Calu3 (cell line): Measurements from ENCODE around the gene RIOK1. TPM values are rescaled to one million over a fixed set of nuclear protein-coding genes. Genes with fewer than 3 reads are reported as not detected.

Source experiments
- BruUV-seq: library from RNA; stranded (reverse); fragments of 400-500 nt; replicated peaks from 2 replicates; lab custom pipeline; 2021; lab: Mats Ljungman, UMichigan
- CTCF ChIA-PET: fragments of 300-600 bp; sonication (Branson Sonifier 250); formaldehyde crosslinking; loops from one replicate; lab custom pipeline; 2022; ENCODE audit warnings: antibody characterized with exemption; lab: Charles Lee
- DNase-seq: peaks from one replicate; pipeline ENCODE4 v3.0.0; 2022
- H3K27ac Mint-ChIP-seq: one replicate; pipeline ENCODE4 v1.8.0; 2022; ENCODE audit warnings: mixed read lengths; ENCODE audit not compliant: unreplicated experiment
- H3K27me3 Mint-ChIP-seq: one replicate; pipeline ENCODE4 v1.8.0; 2022; ENCODE audit warnings: mixed read lengths; ENCODE audit not compliant: unreplicated experiment
- H3K36me3 Mint-ChIP-seq: one replicate; pipeline ENCODE4 v1.8.0; 2022; ENCODE audit warnings: mild to moderate bottlenecking, moderate library complexity, mixed read lengths; ENCODE audit not compliant: insufficient read depth, unreplicated experiment
- H3K4me1 Mint-ChIP-seq: one replicate; pipeline ENCODE4 v1.8.0; 2022; ENCODE audit warnings: mild to moderate bottlenecking, low read depth, mixed read lengths; ENCODE audit not compliant: unreplicated experiment
- H3K4me3 Mint-ChIP-seq: one replicate; pipeline ENCODE4 v1.8.0; 2022; ENCODE audit warnings: mild to moderate bottlenecking, low read depth, moderate library complexity, mixed read lengths; ENCODE audit not compliant: unreplicated experiment
- H3K9me3 Mint-ChIP-seq: one replicate; pipeline ENCODE4 v1.8.0; 2022; ENCODE audit warnings: low read depth, mixed read lengths; ENCODE audit not compliant: unreplicated experiment
- CTCF ChIP-seq: fragments of 200-600 bp; IDR thresholded peaks from one replicate; pipeline ENCODE4 v1.8.0; 2022; ENCODE audit warnings: antibody characterized with exemption; ENCODE audit not compliant: unreplicated experiment
- intact Hi-C: fragments of 100-400 bp; cut with micrococcal nuclease; formaldehyde crosslinking; loops from one replicate; pipeline ENCODE4 v1.10.0; 2022; ENCODE audit not compliant: unreplicated experiment
- total RNA-seq: library from RNA; stranded (reverse); gene quantifications from 2 replicates; pipeline ENCODE4 v1.2.3, GENCODE V29; 2022

Gene RIOK1
- total RNA-seq, 1 experiment from 2014 or later: 13.3 TPM

GRCh38 chr6:7426447-7427169 is 37.0 kb downstream of the RIOK1 start:
- CTCF ChIA-PET: interaction anchor here (0.9 kb wide), 1 partner anchor 189 kb away, joined by 3 read pairs; no protein-coding TSS in a partner anchor
- TF ChIP-seq CTCF: no peak

GRCh38 chr6:7431313-7431673 is 41.7 kb downstream of the RIOK1 start:
- Mint-ChIP-seq H3K4me3 (no peak overlapping the region), H3K27me3 (no peaks in the 10 kb centered on the region), H3K27ac (no peak overlapping the region), H3K36me3 (no peaks in the 10 kb centered on the region), H3K9me3 (no peaks in the 10 kb centered on the region), H3K4me1 (no peaks in the 10 kb centered on the region)
- TF ChIP-seq CTCF: no peak
- intact Hi-C loops: no loop called here
- DNase-seq: no peak
- CTCF ChIA-PET: no interaction called here
- BruUV-seq: no TSS peak

More at GRCh38 chr6:7426447-7427169, 37.0 kb downstream of the RIOK1 start:
- Mint-ChIP-seq H3K9me3 (no peaks in the 10 kb centered on the region), H3K27me3 (no peaks in the 10 kb centered on the region), H3K4me1 (no peaks in the 10 kb centered on the region), H3K27ac (no peak overlapping the region), H3K36me3 (no peaks in the 10 kb centered on the region), H3K4me3 (no peak overlapping the region)
- BruUV-seq: no TSS peak
- intact Hi-C loops: loop anchor here (5.0 kb wide), 2 partner anchors 116 to 191 kb away; partner anchors contain the start of gene DSP
- no peak for DNase-seq

- no TSS peak for BruUV-seq
- Mint-ChIP-seq H3K27ac (no peak overlapping the region), H3K4me1 (no peaks in the 10 kb centered on the region)
Measured at GRCh38 chr6:7431674-7432390, 42.2 kb downstream of the RIOK1 start.

More at GRCh38 chr6:7431674-7432390, 42.2 kb downstream of the RIOK1 start:
- Mint-ChIP-seq H3K4me3 (no peak overlapping the region), H3K36me3 (no peaks in the 10 kb centered on the region), H3K27me3 (no peaks in the 10 kb centered on the region), H3K9me3 (no peaks in the 10 kb centered on the region)
- no peak for TF ChIP-seq CTCF
- DNase-seq: no peak
- CTCF ChIA-PET: no interaction called here
- intact Hi-C loops: no loop called here
